ENCODE data around the gene ATP11C. TPM values are rescaled to one million over a fixed set of nuclear protein-coding genes. Genes with fewer than 3 reads are reported as not detected.

ATP11C gene
- total RNA-seq, 1 experiment from 2014 or later, result 19.4 TPM

DNA sequence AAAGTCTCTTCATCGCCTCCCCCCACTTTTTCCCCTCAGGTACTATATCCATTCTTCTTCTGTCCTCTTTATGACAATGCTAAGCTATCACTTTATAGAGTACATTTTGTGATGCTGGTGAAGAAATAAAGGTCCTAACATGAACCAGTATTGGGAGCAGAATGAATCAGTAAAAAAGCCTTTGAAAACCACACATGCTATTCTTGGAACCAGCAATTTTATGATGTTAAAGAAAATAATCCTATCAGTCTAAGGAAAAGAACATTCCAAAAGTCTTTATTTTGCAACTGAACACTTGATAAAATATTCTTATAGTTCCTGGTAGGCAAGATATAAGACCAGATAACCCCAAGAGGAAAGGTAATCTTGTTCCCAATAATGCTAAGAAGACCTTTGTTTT lies 117.1 kb downstream of the ATP11C start:
- H3K27ac ChIP-seq (ENCODE audit: low read depth, low read length), result no peak overlapping the region
- ChIA-PET POLR2A (no interaction called here), CTCF (no interaction called here), RAD21 (ENCODE audit: low non-redundant PET in 1 of 2, low total read pairs in 2 of 2, uncharacterized antibody in 2 of 2, unreplicated experiment in 2 of 2) (no interaction called here)
- H3K4me3 ChIP-seq (replicated peaks in 1 of 2; ENCODE audit: low read depth in 1 of 2, low read length in 2 of 2), result no peak overlapping the region
- no peak for TF ChIP-seq JUND (IDR thresholded peaks at IDR 0.05)
- TF ChIP-seq, protein P1, sequence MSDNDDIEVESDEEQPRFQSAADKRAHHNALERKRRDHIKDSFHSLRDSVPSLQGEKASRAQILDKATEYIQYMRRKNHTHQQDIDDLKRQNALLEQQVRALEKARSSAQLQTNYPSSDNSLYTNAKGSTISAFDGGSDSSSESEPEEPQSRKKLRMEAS (IDR thresholded peaks at IDR 0.05), result no peak
- no peak for TF ChIP-seq EZH2 (IDR thresholded peaks at IDR 0.05)
- TF ChIP-seq EGR1 (IDR thresholded peaks at IDR 0.05; ENCODE audit: low read depth), result no peak
- TF ChIP-seq SP1 (IDR thresholded peaks at IDR 0.05; ENCODE audit: low read depth), result no peak
- TF ChIP-seq CEBPB (IDR thresholded peaks at IDR 0.05; ENCODE audit: low read depth), result no peak
- no peak for TF ChIP-seq POLR2AphosphoS5 (IDR thresholded peaks at IDR 0.05; ENCODE audit: low read depth, low read length)
- TF ChIP-seq, protein P2, sequence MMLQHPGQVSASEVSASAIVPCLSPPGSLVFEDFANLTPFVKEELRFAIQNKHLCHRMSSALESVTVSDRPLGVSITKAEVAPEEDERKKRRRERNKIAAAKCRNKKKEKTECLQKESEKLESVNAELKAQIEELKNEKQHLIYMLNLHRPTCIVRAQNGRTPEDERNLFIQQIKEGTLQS (IDR thresholded peaks at IDR 0.05), result no peak
- no peak for TF ChIP-seq ELF1 (IDR thresholded peaks at IDR 0.05; ENCODE audit: borderline replicate concordance, low read depth)
- no peak for TF ChIP-seq SRF (IDR thresholded peaks at IDR 0.05; ENCODE audit: low read depth)
- TF ChIP-seq ZFX (IDR thresholded peaks at IDR 0.05), result no peak
- TF ChIP-seq, protein P3, sequence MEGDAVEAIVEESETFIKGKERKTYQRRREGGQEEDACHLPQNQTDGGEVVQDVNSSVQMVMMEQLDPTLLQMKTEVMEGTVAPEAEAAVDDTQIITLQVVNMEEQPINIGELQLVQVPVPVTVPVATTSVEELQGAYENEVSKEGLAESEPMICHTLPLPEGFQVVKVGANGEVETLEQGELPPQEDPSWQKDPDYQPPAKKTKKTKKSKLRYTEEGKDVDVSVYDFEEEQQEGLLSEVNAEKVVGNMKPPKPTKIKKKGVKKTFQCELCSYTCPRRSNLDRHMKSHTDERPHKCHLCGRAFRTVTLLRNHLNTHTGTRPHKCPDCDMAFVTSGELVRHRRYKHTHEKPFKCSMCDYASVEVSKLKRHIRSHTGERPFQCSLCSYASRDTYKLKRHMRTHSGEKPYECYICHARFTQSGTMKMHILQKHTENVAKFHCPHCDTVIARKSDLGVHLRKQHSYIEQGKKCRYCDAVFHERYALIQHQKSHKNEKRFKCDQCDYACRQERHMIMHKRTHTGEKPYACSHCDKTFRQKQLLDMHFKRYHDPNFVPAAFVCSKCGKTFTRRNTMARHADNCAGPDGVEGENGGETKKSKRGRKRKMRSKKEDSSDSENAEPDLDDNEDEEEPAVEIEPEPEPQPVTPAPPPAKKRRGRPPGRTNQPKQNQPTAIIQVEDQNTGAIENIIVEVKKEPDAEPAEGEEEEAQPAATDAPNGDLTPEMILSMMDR (IDR thresholded peaks at IDR 0.05 in 2 of 3, conservative IDR thresholded peaks at IDR 0.05 in 1 of 3; ENCODE audit: borderline replicate concordance in 1 of 3, insufficient read depth in 1 of 3, low read depth in 2 of 3, low read length in 2 of 3), result no peak
- no peak for TF ChIP-seq FOSL1 (IDR thresholded peaks at IDR 0.05; ENCODE audit: low read depth)
- TF ChIP-seq TCF7L2 (IDR thresholded peaks at IDR 0.05; ENCODE audit: borderline replicate concordance, extremely low read depth, insufficient read depth, insufficient read length), result no peak
- BruUV-seq (replicated peaks), result no TSS peak
- H3K79me2 ChIP-seq (ENCODE audit: insufficient read depth, low read length), result no peaks in the 10 kb centered on the region
- H4K20me1 ChIP-seq (ENCODE audit: insufficient read depth), result no peaks in the 10 kb centered on the region
- H3K36me3 ChIP-seq (ENCODE audit: control insufficient read depth in 1 of 2, insufficient read depth in 2 of 2, low read length in 2 of 2), result no peaks in the 10 kb centered on the region; a peak in 1 of 4 replicates
- DNase-seq (ENCODE audit: low read depth, low spot score) (no peak), ATAC-seq (no peak)
- no peak overlapping the region for H2AFZ ChIP-seq (ENCODE audit: low read depth, low read length, poor library complexity, severe bottlenecking)
- H3K9ac ChIP-seq (ENCODE audit: low read length), result no peak overlapping the region
- no peak overlapping the region for H3K4me2 ChIP-seq (ENCODE audit: low read length)
- H3K27me3 ChIP-seq (ENCODE audit: insufficient read depth, low read length), result no peaks in the 10 kb centered on the region
- intact Hi-C loops (cut with micrococcal nuclease), result no loop called here
- no peaks in the 10 kb centered on the region for H3K9me2 ChIP-seq (ENCODE audit: insufficient read depth)
- no peaks in the 10 kb centered on the region for H3K4me1 ChIP-seq (ENCODE audit: control insufficient read depth in 1 of 2, insufficient read depth in 2 of 2, low read length in 2 of 2)
- no peaks in the 10 kb centered on the region for H3K9me3 ChIP-seq (ENCODE audit: control insufficient read depth in 1 of 2, insufficient read depth in 1 of 2, low read depth in 1 of 2, low read length in 2 of 2)

All from HCT116 (cell line).